HepG2 (cell line): ENCODE data around the gene URM1. TPM values are rescaled to one million over a fixed set of nuclear protein-coding genes. Genes with fewer than 3 reads are reported as not detected.

Experiments used
- ADNP ChIP-seq: sonication (generic); formaldehyde crosslinking; IDR thresholded peaks from 2 replicates; pipeline ENCODE4 v1.4.0; 2020; ENCODE audit warnings: missing genetic modification reagents
- CSRNP1 ChIP-seq: sonication (generic); formaldehyde crosslinking; IDR thresholded peaks from 2 replicates; pipeline ENCODE4 v1.8.1; 2023; ENCODE audit warnings: mild to moderate bottlenecking, missing genetic modification reagents
- KAT8 ChIP-seq: IDR thresholded peaks from 2 replicates; pipeline ENCODE4 v1.6.1; 2016; ENCODE audit warnings: missing genetic modification reagents, missing compliant biosample characterization
- MIER3 ChIP-seq: IDR thresholded peaks from 2 replicates; pipeline ENCODE4 v1.6.1; 2016; ENCODE audit warnings: missing compliant biosample characterization, borderline replicate concordance
- MZF1 ChIP-seq: sonication (generic); formaldehyde crosslinking; IDR thresholded peaks from 2 replicates; pipeline ENCODE4 v1.8.1; 2023; ENCODE audit warnings: mild to moderate bottlenecking, missing genetic modification reagents, borderline replicate concordance
- POLR2AphosphoS5 ChIP-seq: IDR thresholded peaks from 2 replicates; pipeline ENCODE4 v1.6.1; 2012; ENCODE audit warnings: low read depth, low read length
- SMARCE1 ChIP-seq: fragments of 450-650 bp; IDR thresholded peaks from 2 replicates; pipeline ENCODE4 v1.6.1; 2017; ENCODE audit warnings: borderline replicate concordance
- SMC3 ChIP-seq: IDR thresholded peaks from 2 replicates; pipeline ENCODE4 v1.6.1; 2011; ENCODE audit warnings: low read length, improper control_type of control experiment
- ZNF407 ChIP-seq: sonication (generic); formaldehyde crosslinking; IDR thresholded peaks from one replicate; pipeline ENCODE4 v1.5.1; 2020; ENCODE audit warnings: mild to moderate bottlenecking, missing genetic modification reagents; ENCODE audit errors: not compliant biosample characterization
- ZNF468 ChIP-seq: sonication (generic); formaldehyde crosslinking; IDR thresholded peaks from 2 replicates; pipeline ENCODE4 v1.8.0; 2022; ENCODE audit warnings: mild to moderate bottlenecking, moderate library complexity, missing genetic modification reagents
- ZNF501 ChIP-seq: sonication (generic); formaldehyde crosslinking; IDR thresholded peaks from 2 replicates; pipeline ENCODE4 v1.5.1; 2020; ENCODE audit warnings: mild to moderate bottlenecking, moderate library complexity, missing genetic modification reagents
- ZNF607 ChIP-seq: sonication (generic); formaldehyde crosslinking; IDR thresholded peaks from 2 replicates; pipeline ENCODE4 v1.5.1; 2020; ENCODE audit warnings: missing genetic modification reagents, mild to moderate bottlenecking, borderline replicate concordance
- ZNF674 ChIP-seq: sonication (generic); formaldehyde crosslinking; IDR thresholded peaks from 2 replicates; pipeline ENCODE4 v1.5.0; 2020; ENCODE audit warnings: low read depth, mild to moderate bottlenecking, missing genetic modification reagents
- ZSCAN29 ChIP-seq: sonication (generic); formaldehyde crosslinking; conservative IDR thresholded peaks from 2 replicates; pipeline ENCODE4 v1.4.0; 2020; ENCODE audit warnings: mild to moderate bottlenecking, missing genetic modification reagents
- polyA plus RNA-seq, 8 experiments: library from polyadenylated mRNA; depleted of rRNA in 3 of 8; stranded (reverse) in 7 of 8; unstranded in 1 of 8; fragments of >200 nt; fragmentation: Illumina TruSeq in 4 of 8; extraction: Trizol in 4 of 8; gene quantifications; 2 replicates each; pipeline versions ENCODE4 v1.2.1 to v1.2.3, GENCODE V29; 2011 to 2016; ENCODE audit warnings: low read depth in 4 of 8, missing spikeins in 1 of 8, mixed read lengths in 1 of 8; ENCODE audit not compliant: insufficient read depth in 1 of 8
- total RNA-seq, 5 experiments: library from RNA; depleted of rRNA; stranded (reverse); fragments of >200 nt; fragmentation: Illumina TruSeq; extraction: Trizol; gene quantifications; 2 replicates each; pipeline ENCODE4 v1.2.3, GENCODE V29; 2016; ENCODE audit warnings: low read depth in 1 of 5
- TF ChIP-seq, protein P1 (sequence below): IDR thresholded peaks from 2 replicates; pipeline ENCODE4 v1.6.1; 2012; ENCODE audit warnings: inconsistent platforms
- TF ChIP-seq, protein P2 (sequence below): sonication (generic); formaldehyde crosslinking; IDR thresholded peaks from 2 replicates; pipeline ENCODE4 v1.8.1; 2023; ENCODE audit warnings: mild to moderate bottlenecking, missing genetic modification reagents
- TF ChIP-seq, protein P3 (sequence below), 2 experiments: fragments of 450-650 bp in 1 of 2; sonication (generic) in 1 of 2; formaldehyde crosslinking; IDR thresholded peaks; 2 replicates each; pipeline versions ENCODE4 v1.5.0 to v1.8.0; 2020 to 2022; ENCODE audit warnings: mild to moderate bottlenecking in 1 of 2, missing genetic modification reagents in 1 of 2

Gene URM1
- total and polyA plus RNA-seq, 2 of the 13 experiments (the other 11 are each of a cell fraction or from before 2014, with no cell fraction given) = 37.1 to 41.3 TPM

DNA sequence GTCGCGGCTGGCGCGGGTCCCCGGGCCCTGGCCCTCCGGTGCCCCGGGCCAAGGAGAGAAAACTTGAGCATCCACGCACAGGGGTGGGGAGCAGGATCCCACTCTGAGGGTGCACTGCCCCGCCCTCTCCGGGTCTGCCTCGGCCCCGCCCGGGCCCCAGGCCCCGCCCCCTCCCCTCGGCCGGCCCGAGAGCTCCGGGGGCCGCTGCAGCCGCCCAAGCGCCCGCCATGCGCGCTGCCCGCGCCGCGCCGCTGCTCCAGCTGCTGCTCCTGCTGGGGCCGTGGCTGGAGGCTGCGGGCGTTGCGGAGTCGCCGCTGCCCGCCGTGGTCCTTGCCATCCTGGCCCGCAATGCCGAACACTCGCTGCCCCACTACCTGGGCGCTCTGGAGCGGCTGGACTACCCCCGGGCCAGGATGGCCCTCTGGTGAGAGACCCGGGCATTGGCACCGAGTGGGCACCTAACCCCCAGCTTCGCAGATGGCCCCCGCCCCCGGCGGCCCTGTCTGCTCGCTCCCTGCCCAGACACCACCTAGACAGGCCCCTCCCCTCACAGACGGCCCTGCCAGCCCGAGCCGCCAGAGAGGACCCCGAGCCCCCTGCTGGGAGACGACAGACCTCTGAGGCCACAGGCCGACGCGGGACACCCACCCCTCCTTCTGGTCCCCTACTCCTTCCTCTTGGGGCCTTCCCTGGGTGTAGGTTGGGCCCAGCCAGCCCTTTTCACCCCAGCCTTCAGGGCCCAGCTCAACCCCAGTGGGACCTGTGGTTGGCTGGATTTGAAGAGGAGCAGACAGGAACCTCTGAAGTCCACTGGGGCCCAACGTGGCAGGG lies 49.7 kb downstream of the URM1 start, which contains the start of gene CERCAM (continued):
- TF ChIP-seq CSRNP1 (CRISPR knock-in tag) (0 out of 2 replicates have a peak, but pooled peaks have one; percentile 51), SMC3 (no peak), POLR2AphosphoS5 (no peak), ZSCAN29 (CRISPR knock-in tag) (no peak), ZNF501 (CRISPR knock-in tag) (peak; percentile 71), KAT8 (CRISPR knock-in tag) (0 out of 2 replicates have a peak, but pooled peaks have one; percentile 15), ZNF674 (no peak), SMARCE1 (no peak), ZNF607 (CRISPR knock-in tag) (0 out of 2 replicates have a peak, but pooled peaks have one; percentile 37), ZNF407 (CRISPR knock-in tag) (no peak), MZF1 (CRISPR knock-in tag) (peak; percentile 54; the same call in 1 of the 2 replicates), MIER3 (CRISPR knock-in tag) (no peak), ADNP (no peak), ZNF468 (CRISPR knock-in tag) (no peak)
- TF ChIP-seq, protein P1, sequence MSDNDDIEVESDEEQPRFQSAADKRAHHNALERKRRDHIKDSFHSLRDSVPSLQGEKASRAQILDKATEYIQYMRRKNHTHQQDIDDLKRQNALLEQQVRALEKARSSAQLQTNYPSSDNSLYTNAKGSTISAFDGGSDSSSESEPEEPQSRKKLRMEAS = peak; percentile 32; the same call in 1 of the 2 replicates
- TF ChIP-seq, protein P2, sequence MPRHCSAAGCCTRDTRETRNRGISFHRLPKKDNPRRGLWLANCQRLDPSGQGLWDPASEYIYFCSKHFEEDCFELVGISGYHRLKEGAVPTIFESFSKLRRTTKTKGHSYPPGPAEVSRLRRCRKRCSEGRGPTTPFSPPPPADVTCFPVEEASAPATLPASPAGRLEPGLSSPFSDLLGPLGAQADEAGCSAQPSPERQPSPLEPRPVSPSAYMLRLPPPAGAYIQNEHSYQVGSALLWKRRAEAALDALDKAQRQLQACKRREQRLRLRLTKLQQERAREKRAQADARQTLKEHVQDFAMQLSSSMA (CRISPR knock-in tag) = 0 out of 2 replicates have a peak, but pooled peaks have one; percentile 59
- TF ChIP-seq, protein P3, sequence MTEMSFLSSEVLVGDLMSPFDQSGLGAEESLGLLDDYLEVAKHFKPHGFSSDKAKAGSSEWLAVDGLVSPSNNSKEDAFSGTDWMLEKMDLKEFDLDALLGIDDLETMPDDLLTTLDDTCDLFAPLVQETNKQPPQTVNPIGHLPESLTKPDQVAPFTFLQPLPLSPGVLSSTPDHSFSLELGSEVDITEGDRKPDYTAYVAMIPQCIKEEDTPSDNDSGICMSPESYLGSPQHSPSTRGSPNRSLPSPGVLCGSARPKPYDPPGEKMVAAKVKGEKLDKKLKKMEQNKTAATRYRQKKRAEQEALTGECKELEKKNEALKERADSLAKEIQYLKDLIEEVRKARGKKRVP (CRISPR knock-in tag; IDR thresholded peaks at IDR 0.05) = no peak
